Stimulated activated CD8-positive, alpha-beta memory T cell treated with anti-CD3 and anti-CD28 coated beads, Interleukin-4, amount 100 ng/mL, for 24 hours (primary cell): Measurements from ENCODE around the gene PTPRE.

Experiments used
- DNase-seq: peaks from one replicate; pipeline ENCODE4 v3.0.0-alpha.2; 2020; ENCODE audit warnings: low read depth

PTPRE gene

GRCh38 chr10:127952918-127953317 lies 46.0 kb downstream of the PTPRE start:
- DNase-seq = no peak

DNA sequence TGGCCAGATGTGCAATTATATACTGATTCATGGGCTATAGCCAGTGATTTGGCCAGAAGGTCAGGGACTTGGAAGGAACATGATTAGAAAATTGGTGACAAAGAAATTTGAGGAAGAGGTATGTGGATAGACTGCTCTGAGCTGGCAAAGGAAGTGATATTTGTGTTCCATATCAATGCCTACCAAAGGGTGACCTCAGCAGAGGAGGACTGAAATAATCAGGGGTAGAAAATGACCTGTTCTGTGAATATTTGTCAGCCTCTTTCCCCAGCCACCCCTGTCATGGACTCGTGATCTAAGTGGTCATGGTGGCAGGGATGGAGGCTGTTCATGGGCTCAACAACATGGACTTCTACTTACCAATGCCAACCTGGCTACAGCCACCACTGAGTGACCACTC lies 47.0 kb downstream of the PTPRE start:
- no peak for DNase-seq

DNA sequence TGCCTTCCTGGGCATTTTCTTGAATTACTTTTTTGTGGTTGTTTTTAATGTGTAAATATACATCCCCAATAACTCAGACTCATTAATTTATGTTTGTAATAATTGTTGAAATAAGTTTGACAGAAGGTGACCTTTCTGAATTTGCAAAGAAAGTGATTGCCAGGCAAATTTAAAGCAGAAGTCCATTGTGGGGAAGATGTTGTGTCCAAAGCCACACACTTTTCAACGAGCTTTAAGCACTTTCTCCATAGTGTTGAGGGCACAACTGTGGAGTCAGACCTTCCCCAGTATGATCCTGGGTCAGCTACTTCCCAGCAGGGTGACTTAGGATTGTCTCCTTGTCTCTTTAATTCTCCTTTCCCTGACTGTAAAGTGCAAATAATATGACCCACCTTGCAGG lies 52.5 kb downstream of the PTPRE start:
- DNase-seq = no peak

DNA sequence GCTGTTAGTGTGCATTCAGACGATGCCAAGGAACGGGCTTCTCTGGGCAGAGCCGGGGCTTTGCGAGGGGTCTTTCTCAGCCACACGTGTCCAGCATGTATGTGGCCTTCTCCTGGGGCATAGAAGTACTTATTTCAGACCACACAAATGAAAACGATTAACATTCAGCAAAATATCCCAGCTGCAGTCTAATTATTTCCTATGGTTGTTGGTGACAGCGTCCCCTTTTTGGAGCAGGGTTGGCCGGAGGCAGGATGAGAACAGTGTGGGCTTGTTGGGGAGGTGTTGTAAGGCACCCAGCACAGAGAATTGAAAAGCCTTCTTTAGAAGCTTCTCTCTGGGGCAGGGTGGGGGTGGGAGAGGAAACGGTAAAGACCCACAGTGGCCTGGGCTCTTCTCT lies 54.2 kb downstream of the PTPRE start:
- DNase-seq = no peak

DNA sequence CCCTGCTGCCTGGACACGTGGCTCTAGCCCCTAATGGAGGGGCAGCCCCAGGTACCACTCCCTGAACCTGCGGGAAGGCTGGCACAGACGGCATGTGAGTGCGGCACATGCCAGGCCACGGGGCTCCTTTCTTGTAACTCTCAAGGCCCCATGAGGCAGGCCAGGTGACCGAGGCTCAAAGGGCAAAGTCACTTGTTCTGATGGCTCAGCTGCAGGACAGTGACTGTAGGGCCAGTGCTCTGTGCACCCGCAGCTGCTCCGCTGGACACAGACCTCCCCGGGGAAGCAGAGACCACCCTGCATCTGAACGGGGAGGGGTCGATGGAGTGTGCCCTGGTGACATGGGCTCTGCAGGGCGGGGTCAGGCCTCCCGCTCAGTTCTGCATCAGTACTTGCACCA lies 55.3 kb downstream of the PTPRE start:
- DNase-seq = no peak

GRCh38 chr10:127963136-127963535 lies 56.2 kb downstream of the PTPRE start:
- DNase-seq = no peak

GRCh38 chr10:127964621-127965020 lies 57.7 kb downstream of the PTPRE start:
- DNase-seq = no peak

GRCh38 chr10:127966875-127967274 lies 60.0 kb downstream of the PTPRE start:
- DNase-seq = no peak

DNA sequence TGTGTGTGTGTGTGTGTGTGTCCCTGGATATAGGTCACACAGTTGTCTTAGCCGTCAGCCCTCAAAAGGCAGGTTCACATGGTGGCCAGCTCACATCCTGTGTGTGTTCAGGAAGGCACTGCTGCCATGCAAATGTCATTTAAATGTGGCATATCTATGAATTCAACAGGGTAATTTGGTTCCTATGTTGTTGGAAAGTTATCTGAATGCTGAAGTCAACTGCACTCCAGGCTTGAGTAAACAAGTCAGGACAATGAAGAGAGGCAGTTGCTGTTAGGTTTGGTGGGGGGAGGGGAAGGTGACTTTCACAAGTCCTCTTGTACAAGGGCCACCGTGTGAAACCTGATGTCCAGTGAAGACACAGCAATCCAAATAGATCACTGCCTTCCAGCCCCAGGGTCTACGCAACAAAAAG lies 61.1 kb downstream of the PTPRE start:
- DNase-seq = no peak

DNA sequence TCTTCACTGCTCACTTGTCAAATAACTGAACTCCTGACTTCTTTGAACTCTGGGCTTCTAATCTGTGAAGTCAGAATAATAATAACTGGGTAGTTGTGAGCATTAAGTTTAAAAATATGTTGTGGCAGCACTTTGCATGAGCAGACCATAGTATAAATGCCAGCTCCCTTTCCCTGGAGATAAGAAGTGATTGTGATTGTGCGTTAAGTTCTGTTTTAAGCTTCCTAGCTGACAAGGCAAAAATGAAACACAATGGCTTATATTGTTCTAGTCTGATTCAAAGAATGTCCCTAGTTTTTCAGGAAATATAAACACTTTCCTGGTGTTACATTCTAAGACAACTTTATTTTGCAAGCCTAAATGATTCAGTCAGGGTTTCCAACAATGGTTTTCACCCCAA lies 61.8 kb downstream of the PTPRE start:
- DNase-seq = no peak

GRCh38 chr10:127971101-127971946 lies 64.4 kb downstream of the PTPRE start:
- no peak for DNase-seq

- no peak for DNase-seq
These were observed 65.2 kb downstream of the PTPRE start for GRCh38 chr10:127971963-127972615.

DNA sequence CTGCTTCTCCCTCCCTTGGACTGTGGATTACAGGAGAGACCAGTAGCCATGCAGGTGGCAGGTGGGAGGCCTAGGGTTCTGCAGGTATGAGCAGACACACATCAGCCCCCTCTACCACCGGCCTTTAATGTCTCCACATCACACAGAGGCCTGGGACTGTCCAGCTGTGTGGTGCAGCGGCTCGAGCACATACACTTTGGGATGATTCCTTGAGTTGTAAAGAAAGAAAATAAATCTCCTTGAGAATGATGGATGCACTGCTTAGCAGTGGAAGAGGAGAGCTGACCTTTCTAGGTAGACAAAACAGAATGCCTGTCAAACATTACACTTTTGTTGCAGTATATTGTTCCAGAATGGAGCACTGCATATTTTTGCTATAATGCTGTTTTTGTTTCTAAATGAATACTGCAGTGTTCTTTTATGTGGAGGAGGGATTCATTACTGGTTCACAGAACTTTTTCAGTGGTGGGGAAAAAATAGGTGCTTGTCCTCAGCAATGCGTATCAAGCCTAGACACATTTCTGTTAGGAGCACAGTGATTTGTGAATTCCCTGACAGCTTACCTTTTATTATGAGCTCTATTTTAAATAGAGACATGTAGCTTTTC lies 66.0 kb downstream of the PTPRE start:
- DNase-seq = no peak

DNA sequence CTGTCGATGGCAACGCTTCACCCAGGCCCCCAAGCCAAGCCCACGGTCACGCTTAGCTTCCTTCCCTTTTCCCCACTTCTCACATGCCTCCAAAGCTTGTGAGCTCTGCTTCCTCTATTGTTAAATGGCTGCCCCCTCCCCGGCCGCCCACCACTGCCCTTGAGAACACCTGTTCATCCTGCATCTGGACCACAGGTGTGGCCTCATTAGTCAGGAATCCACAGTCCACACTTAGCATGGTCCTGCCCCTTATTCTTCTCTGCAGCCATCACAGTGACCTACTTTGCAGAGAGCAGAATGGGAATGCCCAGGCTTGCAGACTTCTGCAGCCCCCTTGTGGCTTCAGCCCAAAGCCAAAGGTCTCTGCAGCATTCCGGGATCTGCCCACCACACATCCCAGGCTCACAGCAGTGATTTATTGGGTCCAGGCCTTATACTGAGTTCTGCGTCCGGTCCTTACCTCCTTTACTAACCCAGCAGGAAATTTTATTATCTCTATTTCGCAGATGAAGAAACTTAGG lies 66.9 kb downstream of the PTPRE start:
- DNase-seq = no peak

GRCh38 chr10:127974911-127975310 lies 68.0 kb downstream of the PTPRE start:
- no peak for DNase-seq

- no peak for DNase-seq
These were observed 69.4 kb downstream of the PTPRE start for GRCh38 chr10:127976286-127976685.

- DNase-seq = no peak
These were observed 69.9 kb downstream of the PTPRE start for GRCh38 chr10:127976701-127977356.

DNA sequence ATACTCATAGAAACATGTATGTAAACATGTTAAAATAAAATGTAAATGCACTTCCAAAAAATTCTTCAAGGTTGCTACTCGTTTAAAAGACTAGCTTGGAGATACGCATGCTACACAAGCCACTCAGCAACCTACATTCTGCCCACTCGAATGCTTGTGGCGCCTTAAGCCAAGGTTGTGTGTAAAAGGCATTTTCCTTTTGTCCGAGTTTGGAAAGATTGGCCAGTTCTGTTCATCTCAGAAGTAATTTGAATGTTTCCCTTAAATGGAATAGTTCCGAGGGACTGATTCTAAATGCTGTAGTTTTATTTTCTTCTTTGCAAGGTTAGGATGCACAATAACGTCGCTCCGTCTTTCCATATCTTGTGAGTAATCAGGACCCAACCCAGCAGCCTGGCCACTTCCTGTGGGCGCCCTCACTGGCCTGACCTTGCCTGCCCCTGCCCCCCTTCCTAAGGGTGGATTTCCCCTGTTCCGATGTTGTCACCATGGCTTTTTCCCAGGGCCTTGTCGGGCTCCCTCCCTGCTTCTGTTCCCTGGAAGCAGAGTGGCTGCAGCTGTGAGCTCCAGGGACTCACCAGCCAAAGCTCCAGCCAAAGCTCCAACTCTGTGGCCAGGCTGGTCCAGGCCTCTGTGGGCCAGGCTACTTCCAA lies 70.6 kb downstream of the PTPRE start:
- DNase-seq = no peak

- no peak for DNase-seq
These were observed 71.6 kb downstream of the PTPRE start for GRCh38 chr10:127978481-127978880.

DNA sequence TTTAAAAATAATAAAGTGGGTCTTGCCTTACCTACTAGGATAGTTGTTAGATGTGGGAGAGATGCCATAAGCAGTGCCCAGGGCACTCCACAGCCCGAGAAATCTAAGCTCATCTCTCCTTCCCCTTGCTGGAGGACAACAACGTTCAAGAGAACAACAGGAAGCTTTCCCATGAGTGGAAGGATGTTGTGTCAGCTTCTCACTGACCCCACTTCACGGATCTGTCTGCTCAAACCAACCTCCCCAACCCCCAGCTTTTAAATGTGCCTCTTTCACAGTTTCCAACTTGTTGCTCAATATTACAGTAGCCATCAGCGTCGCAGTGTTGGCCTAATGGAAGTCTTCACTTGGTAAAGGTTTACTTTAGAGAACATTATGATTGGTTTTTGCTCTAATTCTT lies 72.1 kb downstream of the PTPRE start:
- DNase-seq = no peak

- DNase-seq = no peak
These were observed 72.7 kb downstream of the PTPRE start for GRCh38 chr10:127979566-127979965.

GRCh38 chr10:127980898-127981297 lies 74.0 kb downstream of the PTPRE start:
- no peak for DNase-seq
